Measurements from ENCODE around the gene ZNF440.
"Not testable (repeated sequence)": the region's sequence is repeated elsewhere in the genome, so short reads cannot be mapped to it uniquely, and the experiment has no call there.

ZNF440 gene

DNA sequence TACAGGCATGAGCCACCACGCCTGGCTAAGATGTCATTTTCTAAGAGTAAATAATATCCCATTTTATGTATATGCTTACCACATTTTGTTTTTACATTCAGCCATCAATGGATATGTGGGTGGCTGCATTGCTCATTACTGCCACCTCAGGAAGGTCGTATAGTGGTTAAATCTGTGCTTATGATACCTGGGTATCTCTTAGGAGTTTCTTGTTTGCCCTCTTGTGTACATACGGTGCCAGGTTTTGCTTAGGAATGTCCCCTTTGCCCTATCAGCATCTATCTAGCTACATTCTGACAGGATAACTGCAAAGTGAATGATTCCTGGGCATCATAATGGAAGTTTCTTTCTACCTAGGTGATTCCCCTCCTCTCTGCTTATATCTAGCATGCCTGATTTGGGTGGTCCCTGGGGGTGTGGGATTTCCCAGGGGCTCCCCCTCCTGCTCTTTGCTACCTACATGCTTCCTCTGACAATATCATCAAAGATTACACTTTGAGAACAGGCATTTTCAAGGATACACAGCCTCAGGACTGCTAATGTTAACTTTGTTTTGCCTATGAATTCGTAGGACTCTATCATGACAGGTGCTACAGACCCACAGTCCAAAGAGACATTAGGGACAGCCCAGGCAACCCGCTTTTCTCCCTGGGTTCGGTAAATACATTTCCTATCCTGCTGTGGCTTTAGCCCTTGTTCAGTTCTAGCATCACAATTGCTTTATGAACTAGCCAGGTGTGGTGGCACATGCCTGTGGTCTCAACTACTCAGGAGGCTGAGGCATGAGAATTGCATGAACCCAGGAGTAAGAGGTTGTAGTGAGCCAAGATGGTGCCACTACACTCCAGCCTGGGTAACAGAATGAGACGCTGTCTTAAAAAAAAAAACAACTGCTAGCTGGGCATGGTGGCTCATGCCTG, 15.1 kb downstream of the ZNF440 start:
- DNase-seq (ENCODE audit: low spot score) = not testable (repeated sequence)

DNA sequence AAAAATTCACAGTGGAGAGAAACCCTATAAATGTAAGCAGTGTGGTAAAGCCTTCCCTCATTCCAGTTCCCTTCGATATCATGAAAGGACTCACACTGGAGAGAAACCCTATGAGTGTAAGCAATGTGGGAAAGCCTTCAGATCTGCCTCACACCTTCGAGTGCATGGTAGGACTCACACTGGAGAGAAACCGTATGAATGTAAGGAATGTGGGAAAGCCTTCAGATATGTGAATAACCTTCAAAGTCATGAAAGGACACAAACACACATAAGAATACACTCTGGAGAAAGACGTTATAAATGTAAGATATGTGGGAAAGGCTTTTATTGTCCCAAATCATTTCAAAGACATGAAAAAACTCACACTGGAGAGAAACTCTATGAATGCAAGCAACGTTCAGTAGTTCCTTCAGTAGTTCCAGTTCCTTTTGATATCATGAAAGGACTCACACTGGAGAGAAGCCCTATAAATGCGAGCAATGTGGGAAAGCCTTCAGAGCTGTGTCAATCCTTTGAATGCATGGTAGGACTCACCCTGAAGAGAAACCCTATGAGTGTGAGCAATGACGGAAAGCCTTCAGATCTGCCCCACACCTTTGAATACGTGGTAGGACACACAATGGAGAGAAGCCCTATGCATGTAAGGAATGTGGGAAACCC, 18.3 kb downstream of the ZNF440 start:
- no peak for DNase-seq (ENCODE audit: low spot score)

DNA sequence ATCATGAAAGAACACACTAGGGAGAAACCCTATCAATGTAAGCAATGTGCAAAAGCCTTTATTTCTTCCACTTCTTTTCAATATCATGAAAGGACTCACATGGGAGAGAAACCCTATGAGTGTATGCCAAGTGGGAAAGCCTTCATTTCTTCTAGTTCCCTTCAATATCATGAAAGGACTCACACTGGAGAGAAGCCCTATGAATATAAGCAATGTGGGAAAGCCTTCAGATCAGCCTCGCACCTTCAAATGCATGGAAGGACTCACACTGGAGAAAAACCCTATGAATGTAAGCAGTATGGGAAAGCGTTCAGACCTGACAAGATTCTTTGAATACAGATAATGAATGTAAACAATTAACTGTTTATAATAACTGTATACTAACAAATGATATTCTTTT, 19.5 kb downstream of the ZNF440 start:
- no peak for DNase-seq (ENCODE audit: low spot score)

DNA sequence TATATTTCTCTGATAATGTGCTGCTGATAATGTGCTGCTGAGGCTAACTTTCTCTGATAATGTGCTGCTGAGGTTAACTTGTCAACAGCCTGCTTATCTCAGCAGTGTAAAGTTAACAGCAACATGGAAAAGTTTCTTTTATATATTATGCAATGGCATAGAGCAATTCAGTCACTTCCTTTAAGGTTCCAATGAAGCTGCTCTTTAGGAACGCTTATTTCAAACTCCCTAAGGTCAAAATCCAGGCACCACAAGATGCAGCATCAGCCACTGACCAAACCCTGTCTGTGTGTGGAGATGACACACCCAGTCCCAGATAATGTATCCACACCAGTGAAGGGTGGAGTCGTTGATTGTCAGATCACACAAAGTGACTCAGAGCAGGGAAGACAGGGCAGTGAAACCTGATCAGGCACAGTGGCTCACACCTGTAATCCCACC, 21.6 kb downstream of the ZNF440 start:
- not testable (repeated sequence) for DNase-seq (ENCODE audit: low spot score)

DNA sequence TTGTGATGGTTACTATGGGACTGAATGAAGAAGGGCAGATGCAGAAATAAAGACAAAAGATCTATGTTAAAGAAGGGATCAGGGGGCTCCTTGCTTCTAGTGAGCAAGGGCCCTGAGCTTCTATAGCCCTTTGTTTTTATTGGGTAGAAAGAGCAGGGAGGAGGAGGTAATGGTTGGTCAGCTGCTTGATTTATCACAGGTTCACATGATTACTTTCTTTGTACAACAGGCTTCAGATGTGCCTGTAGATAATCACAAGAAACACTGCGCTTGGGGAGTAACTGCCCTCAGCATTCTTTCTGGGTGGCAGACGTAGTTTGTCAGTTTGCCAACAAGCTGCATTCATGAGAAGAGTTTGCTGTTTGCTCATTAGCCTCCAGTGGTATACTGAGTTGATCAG, 29.6 kb downstream of the ZNF440 start:
- no peak for DNase-seq (ENCODE audit: low spot score)

DNA sequence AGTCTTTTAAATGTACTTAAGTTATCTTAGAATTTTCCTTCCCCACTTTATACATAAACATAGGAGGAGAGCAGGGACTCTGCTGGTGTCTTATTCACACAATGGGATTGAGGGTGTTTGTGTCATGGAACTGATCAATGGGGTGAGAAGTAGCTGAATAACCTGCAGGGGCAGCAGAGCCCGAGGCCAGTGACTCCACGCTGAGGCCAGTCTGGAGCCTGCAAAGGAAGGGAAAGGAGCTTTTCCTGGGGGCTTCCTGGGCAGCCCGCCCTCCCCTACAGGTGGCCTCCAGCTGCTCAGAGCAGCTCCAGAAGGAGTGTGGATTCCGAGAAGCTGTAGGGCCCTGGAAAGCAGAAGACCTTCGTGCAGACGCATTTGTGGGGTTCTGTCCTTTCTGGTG, 33.5 kb downstream of the ZNF440 start:
- peak; percentile 7 for DNase-seq (ENCODE audit: low spot score)

DNA sequence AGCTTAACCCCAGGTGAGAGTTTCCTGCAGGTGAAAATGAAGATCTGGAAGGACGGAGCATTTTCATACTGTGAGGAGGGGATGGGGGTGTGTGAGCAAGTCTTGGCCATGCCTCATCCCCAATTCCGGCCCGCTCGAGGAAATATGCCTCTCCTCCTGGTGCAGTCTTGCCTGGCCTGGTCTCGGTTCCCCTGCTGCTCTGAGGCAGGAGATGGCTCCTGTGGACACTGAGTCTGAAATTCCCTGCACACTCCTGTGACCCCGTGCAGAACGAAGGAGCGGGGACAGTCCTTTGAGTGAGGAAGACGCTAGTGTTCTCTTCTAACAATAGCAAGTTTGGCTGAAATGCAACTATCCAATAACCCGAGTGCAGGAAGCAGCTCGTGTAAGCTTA, 34.1 kb downstream of the ZNF440 start:
- no peak for DNase-seq (ENCODE audit: low spot score)

DNA sequence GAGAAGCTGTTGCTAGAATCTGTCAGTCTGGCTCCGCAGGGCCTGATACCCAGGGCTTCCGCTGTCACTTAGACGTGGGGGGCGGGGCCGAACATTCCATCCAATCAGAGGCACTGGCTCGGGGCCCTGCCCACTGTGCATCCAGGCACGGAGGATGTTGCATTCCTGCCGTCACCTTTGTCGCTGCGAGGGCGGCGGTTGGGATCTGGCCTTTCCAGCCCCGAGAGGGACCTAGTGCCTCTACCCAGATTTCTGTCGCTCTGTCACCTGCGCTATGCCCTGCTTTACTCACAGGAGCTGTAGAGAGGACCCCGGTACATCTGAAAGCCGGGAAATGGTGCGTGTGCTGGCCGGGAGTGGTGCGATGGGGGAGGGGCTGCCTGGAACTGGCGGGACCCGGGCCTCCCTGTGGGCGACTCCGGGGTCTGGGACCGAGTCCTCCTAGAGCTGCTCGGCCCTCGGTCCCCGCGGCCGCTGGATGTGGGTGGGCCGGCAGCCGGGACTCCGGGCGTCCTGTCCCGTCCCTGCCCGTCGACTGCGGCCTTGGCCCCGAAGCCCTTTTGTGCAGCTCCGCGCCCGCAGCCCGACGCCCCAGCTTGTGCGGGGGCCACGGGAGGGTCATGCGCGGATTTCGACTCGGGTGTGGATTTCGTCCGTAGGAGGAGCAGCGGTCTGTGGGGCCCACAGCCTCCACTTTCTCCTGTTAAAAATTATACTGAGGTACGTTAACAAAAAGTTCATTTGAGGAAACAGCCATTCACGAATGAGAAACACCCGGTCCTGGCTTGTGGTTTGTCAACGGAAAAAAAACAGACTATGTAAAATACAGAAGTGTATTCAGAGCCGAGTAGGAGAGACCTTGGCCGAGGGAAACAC, 34.8 kb downstream of the ZNF440 start, which contains the start of gene ZNF439:
Gene ZNF439 (plus strand): TSS at position 133 of the 876 bp plus-strand sequence. CDS start 142 bp downstream, at position 275.
- DNase-seq (ENCODE audit: low spot score) = peak; percentile 92

DNA sequence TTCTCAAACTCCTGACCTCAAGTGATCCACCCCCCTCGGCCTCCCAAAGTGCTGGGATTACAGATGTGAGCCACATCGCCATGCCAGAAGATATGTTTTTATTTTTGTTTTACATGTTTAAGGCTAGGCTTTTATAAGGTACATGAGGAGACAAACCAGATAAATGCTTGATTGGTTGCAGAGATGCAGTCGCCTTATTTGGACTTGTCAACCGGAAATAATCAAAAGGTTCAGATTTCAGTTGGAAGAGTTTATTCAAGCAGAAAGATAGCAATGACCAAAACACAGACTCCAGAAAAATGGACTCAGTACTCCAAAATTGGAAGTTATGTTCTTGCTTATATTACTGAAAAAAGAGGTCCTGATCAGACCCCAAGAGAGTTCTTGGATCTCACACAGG, 36.2 kb downstream of the ZNF440 start:
- not testable (repeated sequence) for DNase-seq (ENCODE audit: low spot score)

DNA sequence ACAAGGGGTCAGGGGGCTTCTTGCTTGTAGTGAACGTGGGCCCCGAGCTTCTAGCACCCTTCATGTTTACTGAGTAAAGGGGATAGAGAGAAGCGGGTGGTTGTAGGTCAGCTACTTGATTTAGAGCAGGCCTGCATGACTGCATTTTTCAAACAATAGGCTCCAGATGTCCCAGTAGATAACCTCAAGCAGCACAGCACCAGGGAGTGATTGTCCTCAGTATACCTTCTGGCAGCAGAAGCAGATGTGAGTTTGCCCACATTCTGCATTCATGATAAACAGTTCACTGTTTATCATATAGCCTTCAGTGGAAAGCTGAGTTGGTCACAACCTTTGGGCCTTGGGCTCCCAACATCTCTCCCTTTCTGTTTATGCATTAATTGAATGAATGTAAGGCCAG, 39.3 kb downstream of the ZNF440 start:
- no peak for DNase-seq (ENCODE audit: low spot score)

DNA sequence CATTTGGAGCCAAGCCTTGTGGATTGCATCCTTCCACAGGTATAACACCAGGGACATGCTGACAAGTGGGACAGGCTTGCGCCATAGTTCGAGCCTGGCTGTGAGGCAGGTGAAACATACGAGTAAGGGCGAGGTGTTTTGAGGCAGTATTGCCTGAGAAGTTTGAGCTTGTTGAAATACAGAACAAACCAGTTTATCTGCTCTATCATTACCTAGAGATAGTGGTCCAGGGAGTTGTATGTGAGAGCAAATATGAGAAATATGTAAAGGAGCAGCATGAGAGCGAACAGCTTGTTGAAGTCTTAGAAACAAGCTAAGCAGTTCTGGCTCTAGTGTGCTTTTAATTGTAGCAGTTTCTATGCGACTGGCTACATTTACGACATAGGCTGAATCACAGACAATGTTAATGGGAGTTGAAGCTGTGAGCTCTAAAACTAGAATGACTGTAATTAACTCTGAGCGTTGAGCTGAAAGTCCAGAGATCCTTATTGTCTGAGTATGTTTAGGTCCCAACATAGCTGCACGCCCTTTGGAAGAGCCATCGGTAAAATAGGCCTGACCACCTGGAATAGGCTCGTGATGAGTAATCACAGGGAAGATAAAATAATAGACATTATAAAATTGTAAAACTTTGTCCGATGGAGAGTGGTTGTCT, 42.6 kb downstream of the ZNF440 start:
- no peak for DNase-seq (ENCODE audit: low spot score)

DNA sequence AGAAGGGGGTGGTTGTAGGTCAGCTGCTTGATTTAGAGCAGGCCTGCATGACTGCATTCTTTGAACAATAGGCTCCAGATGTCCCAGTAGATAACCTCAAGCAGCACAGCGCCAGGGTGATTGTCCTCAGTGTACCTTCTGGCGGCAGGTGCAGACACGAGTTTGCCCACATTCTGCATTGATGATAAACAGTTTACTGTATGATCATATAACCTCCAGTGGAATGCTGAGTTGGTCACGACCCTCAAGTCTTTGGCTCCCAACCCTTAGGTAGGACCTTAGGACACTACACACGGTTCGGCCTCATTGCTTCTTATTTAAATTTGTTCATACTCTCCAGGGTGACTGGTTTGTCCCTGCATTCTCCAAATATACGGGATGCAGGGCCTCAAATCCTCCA, 46.6 kb downstream of the ZNF440 start:
- DNase-seq (ENCODE audit: low spot score) = no peak

DNA sequence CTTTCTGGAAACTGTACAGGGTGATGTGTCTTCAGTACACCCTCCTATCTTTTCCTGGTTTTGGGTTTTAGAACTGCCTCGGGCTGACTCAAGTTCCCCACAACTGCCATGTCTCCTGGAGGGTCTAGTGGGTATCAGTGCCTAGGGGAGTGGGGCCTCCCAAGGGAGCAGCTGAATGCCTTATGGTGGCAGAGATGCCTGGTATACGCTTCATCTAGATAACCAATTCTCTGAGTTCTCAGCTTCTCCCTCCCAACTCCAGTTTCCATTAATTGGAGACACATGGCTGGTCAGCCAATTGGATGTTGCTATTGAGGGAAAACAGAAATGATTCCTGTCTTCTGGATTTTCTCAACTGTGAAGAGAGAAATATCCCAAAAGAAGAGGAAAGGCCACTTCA, 47.2 kb downstream of the ZNF440 start:
- no peak for DNase-seq (ENCODE audit: low spot score)

DNA sequence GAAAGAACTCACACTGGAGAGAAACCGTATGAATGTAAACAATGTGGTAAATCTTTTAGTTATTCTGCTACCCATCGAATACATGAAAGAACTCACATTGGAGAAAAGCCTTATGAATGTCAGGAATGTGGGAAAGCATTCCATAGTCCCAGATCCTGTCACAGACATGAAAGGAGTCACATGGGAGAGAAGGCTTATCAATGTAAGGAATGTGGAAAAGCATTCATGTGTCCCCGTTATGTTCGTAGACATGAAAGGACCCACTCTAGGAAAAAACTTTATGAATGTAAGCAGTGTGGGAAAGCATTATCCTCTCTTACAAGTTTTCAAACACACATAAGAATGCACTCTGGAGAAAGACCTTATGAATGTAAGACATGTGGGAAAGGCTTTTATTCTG, 53.7 kb downstream of the ZNF440 start:
- not testable (repeated sequence) for DNase-seq (ENCODE audit: low spot score)

DNA sequence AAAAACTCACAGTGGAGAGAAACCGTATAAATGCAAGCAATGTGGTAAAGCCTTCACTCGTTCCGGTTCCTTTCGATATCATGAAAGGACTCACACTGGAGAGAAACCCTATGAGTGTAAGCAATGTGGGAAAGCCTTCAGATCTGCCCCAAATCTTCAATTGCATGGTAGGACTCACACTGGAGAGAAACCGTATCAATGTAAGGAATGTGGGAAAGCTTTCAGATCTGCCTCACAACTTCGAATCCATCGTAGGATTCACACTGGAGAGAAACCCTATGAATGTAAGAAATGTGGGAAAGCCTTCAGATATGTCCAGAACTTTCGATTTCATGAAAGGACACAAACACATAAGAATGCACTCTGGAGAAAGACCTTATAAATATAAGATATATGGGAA, 54.1 kb downstream of the ZNF440 start:
- no peak for DNase-seq (ENCODE audit: low spot score)

DNA sequence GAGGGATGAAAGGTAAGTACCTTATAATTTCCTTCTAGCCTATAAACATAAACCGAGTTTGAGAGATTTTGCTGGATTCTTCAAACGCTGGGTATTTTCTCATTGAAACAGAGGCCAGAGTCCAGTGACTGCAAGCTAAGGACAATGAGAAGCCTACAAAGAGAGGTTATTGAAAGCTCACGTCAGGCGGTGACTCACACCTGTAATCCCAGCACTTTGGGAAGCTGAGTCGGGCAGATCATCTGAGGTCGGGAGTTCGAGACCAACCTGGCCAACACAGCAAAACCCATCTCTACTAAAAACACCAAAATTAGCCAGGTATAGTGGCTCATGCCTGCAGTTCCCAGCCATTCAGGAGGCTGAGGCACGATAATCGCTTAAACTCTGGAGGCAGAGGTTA, 58.6 kb downstream of the ZNF440 start:
- no peak for DNase-seq (ENCODE audit: low spot score)

DNA sequence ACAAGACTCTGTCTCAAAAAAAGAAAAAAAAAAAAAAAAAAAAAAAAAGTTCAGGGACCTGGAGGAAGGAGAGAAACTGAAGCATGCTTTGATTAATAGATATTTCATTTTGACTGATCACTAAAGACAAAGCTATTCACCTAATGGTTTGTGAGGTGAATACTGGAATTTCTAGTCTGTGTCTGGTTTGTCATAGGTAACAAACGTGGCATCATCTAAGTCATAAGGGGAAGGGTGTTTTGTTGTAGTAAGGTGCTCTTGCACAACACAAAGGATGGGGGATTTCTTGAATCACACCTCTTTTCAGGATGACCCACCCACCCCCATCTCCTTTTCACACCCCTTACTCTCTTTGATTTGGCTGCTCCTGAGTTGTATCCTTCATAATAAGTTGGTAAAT, 59.7 kb downstream of the ZNF440 start:
- no peak for DNase-seq (ENCODE audit: low spot score)

DNA sequence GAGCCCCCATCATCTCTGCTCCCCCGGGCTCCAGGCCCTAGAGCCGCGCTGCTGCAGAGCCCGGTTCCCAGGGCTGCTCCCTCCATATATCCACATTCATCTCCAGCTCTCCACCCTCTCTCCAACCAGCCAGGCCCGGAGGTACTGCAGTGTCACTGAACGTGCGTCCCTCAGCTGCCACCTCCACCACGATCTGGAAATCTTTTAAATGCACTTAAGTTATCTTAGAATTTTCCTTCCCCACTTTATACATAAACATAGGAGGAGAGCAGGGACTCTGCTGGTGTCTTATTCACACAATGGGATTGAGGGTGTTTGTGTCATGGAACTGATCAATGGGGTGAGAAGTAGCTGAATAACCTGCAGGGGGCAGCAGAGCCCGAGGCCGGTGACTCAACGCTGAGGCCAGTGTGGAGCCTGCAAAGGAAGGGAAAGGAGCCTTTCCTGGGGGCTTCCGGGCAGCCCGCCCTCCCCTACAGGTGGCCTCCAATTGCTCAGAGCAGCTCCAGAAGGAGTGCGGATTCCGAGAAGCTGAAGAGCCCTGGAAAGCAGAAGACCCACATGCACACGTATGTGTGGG, 65.7 kb downstream of the ZNF440 start:
- DNase-seq (ENCODE audit: low spot score) = peak; percentile 19

DNA sequence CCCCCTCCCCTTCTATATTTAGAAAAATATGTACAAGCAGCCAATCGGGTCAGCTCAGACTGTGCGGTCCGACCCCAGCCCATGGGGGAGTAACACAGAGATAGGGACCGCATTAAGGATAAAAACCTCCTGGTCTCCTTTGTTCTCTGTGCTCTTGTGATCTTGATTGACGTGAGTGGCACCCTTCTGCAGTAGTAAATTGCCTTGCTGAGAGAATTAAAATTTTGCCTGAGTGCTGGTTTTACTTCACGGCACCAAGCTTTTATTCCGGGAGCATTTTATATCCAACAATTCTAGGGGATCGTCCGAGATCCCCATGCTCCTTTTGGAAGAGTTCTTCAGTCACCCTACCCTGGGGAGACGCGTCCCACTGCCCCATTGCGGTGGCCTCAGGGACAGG, 66.5 kb downstream of the ZNF440 start:
- no peak for DNase-seq (ENCODE audit: low spot score)

DNA sequence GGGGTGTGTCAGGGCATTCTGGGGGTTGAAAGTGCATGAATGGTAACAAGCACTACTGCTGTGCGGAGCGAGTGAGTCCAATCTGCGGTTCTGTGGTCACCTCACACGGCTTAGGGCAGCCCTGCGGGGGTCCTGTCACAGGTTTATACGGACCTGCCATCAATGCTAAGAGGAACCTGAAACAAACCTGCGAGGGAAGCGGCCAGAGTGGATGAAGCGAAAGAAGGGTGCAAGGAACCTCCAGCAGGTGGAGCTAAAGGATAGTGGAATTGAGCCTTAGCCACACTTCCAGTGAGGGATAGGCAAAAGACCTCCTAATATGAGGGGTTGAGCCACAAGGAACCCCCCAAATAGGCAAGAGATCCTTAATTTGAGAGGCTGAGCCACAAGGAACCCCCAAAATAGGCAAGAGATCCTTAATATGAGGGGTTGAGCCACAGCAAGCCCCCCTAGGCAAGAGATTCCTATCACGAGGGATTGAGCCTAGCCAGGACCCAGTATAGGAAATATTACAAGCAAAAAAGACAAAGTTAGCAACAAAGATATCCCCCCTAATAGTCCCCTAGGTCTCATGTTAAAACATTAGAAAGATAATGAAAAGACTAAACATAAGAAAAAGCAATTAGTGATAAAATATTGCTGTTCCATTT, 67.2 kb downstream of the ZNF440 start:
- DNase-seq (ENCODE audit: low spot score) = peak; percentile 72

DNA sequence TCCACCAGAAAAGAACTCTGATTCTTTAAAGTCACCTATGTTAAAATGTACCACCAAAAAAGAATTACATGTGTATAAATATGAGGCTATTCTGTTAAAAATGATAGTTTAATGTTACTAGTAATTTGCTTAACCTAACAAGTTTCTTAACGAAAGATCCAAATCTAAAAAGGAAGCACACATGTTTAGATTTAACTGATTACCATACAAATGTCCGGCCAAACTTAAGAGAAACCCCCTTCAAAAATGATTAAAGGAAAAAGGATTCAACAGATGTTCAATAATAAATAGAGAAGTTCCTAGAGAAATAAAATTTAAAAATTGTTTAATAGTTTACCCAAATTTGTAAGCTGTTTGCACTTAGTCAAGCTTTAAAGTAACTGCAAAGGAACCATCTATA, 68.5 kb downstream of the ZNF440 start:
- DNase-seq (ENCODE audit: low spot score) = no peak

Measured in AG08396 (cell line).